CD4-positive, alpha-beta T cell (primary cell): Measurements from ENCODE around the gene CPNE4. TPM values are rescaled to one million over a fixed set of nuclear protein-coding genes. Genes with fewer than 3 reads are reported as not detected.

ENCODE experiments used
- ATAC-seq: fragments of 200-7000 bp; cut with Tn5 transposase; one replicate; pipeline ENCODE4 v1.10.0; 2022; ENCODE audit warnings: mild to moderate bottlenecking; ENCODE audit not compliant: poor library complexity
- CTCF ChIA-PET: fragments of 350-600 bp; sonication (Branson Sonifier 250); formaldehyde crosslinking; loops from one replicate; lab custom pipeline; 2021; ENCODE audit warnings: antibody characterized with exemption, inconsistent platforms; lab: Charles Lee
- POLR2A ChIA-PET: fragments of 350-600 bp; sonication (Branson Sonifier 250); formaldehyde crosslinking; loops from one replicate; lab custom pipeline; 2021; ENCODE audit warnings: antibody characterized with exemption, inconsistent platforms; lab: Charles Lee
- DNase-seq, 14 experiments: peaks; one replicate each; pipeline ENCODE4 v3.0.0-alpha.2; 2013 to 2020; ENCODE audit warnings: mixed read lengths in 2 of 14
- H3K27ac ChIP-seq, 2 donors: one replicate each; pipeline versions ENCODE4 v1.5.1 to v1.7.0; 2013; ENCODE audit warnings: low read length in 2 of 2, low read depth in 1 of 2, mild to moderate bottlenecking in 1 of 2
- H3K27me3 ChIP-seq, 2 experiments: 1 replicate in 1 of 2; 2 replicates in 1 of 2; pipeline versions ENCODE4 v1.6.1 to v1.7.0; 2013; ENCODE audit warnings: low read length in 2 of 2, control low read depth in 1 of 2, mild to moderate bottlenecking in 1 of 2, moderate library complexity in 1 of 2; ENCODE audit not compliant: insufficient read depth in 2 of 2, control insufficient read depth in 1 of 2
- H3K36me3 ChIP-seq: one replicate; pipeline ENCODE4 v1.6.1; 2013; ENCODE audit warnings: low read length, control low read depth; ENCODE audit not compliant: insufficient read depth
- H3K4me1 ChIP-seq: one replicate; pipeline ENCODE4 v1.6.1; 2013; ENCODE audit warnings: low read length, control low read depth; ENCODE audit not compliant: insufficient read depth
- H3K4me3 ChIP-seq: one replicate; pipeline ENCODE4 v1.5.1; 2013; ENCODE audit warnings: mild to moderate bottlenecking, low read length, moderate library complexity
- H3K9me3 ChIP-seq, 2 experiments: 1 replicate in 1 of 2; 2 replicates in 1 of 2; pipeline versions ENCODE4 v1.6.1 to v1.7.0; 2013; ENCODE audit warnings: low read length in 2 of 2, mild to moderate bottlenecking in 2 of 2, control low read depth in 1 of 2, moderate library complexity in 1 of 2; ENCODE audit not compliant: control insufficient read depth in 1 of 2, insufficient read depth in 1 of 2
- H3K27ac Mint-ChIP-seq: one replicate; pipeline ENCODE4 v1.8.0; 2020; ENCODE audit warnings: mixed read lengths
- H3K27me3 Mint-ChIP-seq: one replicate; pipeline ENCODE4 v1.8.0; 2021; ENCODE audit warnings: mixed read lengths
- H3K36me3 Mint-ChIP-seq: one replicate; pipeline ENCODE4 v1.8.0; 2021; ENCODE audit warnings: low read depth, mixed read lengths
- H3K4me1 Mint-ChIP-seq: one replicate; pipeline ENCODE4 v1.8.0; 2021; ENCODE audit warnings: low read depth, mixed read lengths
- H3K4me3 Mint-ChIP-seq: one replicate; pipeline ENCODE4 v1.8.0; 2020; ENCODE audit warnings: mild to moderate bottlenecking, mixed read lengths
- H3K9me3 Mint-ChIP-seq: one replicate; pipeline ENCODE4 v1.8.0; 2020; ENCODE audit warnings: mixed read lengths
- CTCF ChIP-seq: fragments of 200-600 bp; IDR thresholded peaks from one replicate; pipeline ENCODE4 v1.8.0; 2022; ENCODE audit warnings: antibody characterized with exemption, mild to moderate bottlenecking
- intact Hi-C, 2 experiments: fragments of 100-400 bp; cut with DNase I in 1 of 2; cut with micrococcal nuclease in 1 of 2; formaldehyde crosslinking; loops; one replicate each; pipeline versions ENCODE4 v1.15.1 to v1.9.0; 2023 to 2025; cut with DNase I, micrococcal nuclease
- total RNA-seq, 174 experiments: library from RNA in 2 of 174; stranded (reverse) in 2 of 174; gene quantifications; one replicate each; pipeline ENCODE4 v1.2.3 and lab custom pipeline; 2021 to 2026

CPNE4 gene
- total RNA-seq, 2 experiments from 2014 or later, result not detected

GRCh38 chr3:131735116-131735515 lies 299.7 kb downstream of the CPNE4 start:
- no peak for ATAC-seq

GRCh38 chr3:131733086-131733841 lies 301.6 kb downstream of the CPNE4 start:
- H3K27me3 Mint-ChIP-seq, result peaks cover 8% of the 10 kb centered on the region
- Histone ChIP-seq H3K27me3 (peaks cover 0 to 4% of the 10 kb centered on the region in 2 experiments), H3K4me1 (no peaks in the 10 kb centered on the region), H3K4me3 (no peak overlapping the region), H3K27ac (no peak overlapping the region), H3K36me3 (no peaks in the 10 kb centered on the region), H3K9me3 (no peaks in the 10 kb centered on the region)
- ChIA-PET CTCF (no interaction called here), POLR2A (no interaction called here)
- intact Hi-C loops, result no loop called here
- H3K36me3 Mint-ChIP-seq, result no peaks in the 10 kb centered on the region
- ATAC-seq (no peak), DNase-seq (no peak)
- no peaks in the 10 kb centered on the region for H3K9me3 Mint-ChIP-seq
- no peak for TF ChIP-seq CTCF
- no peak overlapping the region for H3K4me3 Mint-ChIP-seq
- H3K27ac Mint-ChIP-seq, result no peak overlapping the region
- no peaks in the 10 kb centered on the region for H3K4me1 Mint-ChIP-seq

More at GRCh38 chr3:131735116-131735515, 299.7 kb downstream of the CPNE4 start:
- Histone ChIP-seq H3K27me3 (peaks cover 0 to 4% of the 10 kb centered on the region in 2 experiments), H3K36me3 (no peaks in the 10 kb centered on the region), H3K9me3 (no peaks in the 10 kb centered on the region), H3K27ac (no peak overlapping the region), H3K4me3 (no peak overlapping the region), H3K4me1 (no peaks in the 10 kb centered on the region)
- Mint-ChIP-seq H3K36me3 (no peaks in the 10 kb centered on the region), H3K27ac (no peak overlapping the region), H3K27me3 (peaks cover 13% of the 10 kb centered on the region), H3K4me3 (no peak overlapping the region), H3K4me1 (no peaks in the 10 kb centered on the region), H3K9me3 (no peaks in the 10 kb centered on the region)
- no peak for TF ChIP-seq CTCF
- ChIA-PET CTCF (no interaction called here), POLR2A (no interaction called here)
- intact Hi-C loops, result no loop called here
- no peak for DNase-seq

- ATAC-seq, result no peak
- Mint-ChIP-seq H3K36me3 (no peaks in the 10 kb centered on the region), H3K4me1 (no peaks in the 10 kb centered on the region), H3K9me3 (no peaks in the 10 kb centered on the region), H3K27ac (no peak overlapping the region), H3K4me3 (no peak overlapping the region), H3K27me3 (peaks cover 8% of the 10 kb centered on the region)
- intact Hi-C loops, result no loop called here
- Histone ChIP-seq H3K36me3 (no peaks in the 10 kb centered on the region), H3K27me3 (peaks cover 0 to 4% of the 10 kb centered on the region in 2 experiments), H3K27ac (no peak overlapping the region), H3K4me1 (no peaks in the 10 kb centered on the region), H3K9me3 (no peaks in the 10 kb centered on the region), H3K4me3 (no peak overlapping the region)
- CTCF ChIA-PET, result no interaction called here
- TF ChIP-seq CTCF, result no peak
- no peak for DNase-seq
- POLR2A ChIA-PET, result no interaction called here
Observed at GRCh38 chr3:131731709-131732108, 303.1 kb downstream of the CPNE4 start.
